ENCODE measurements around the gene COX17. TPM values are rescaled to one million over a fixed set of nuclear protein-coding genes. Genes with fewer than 3 reads are reported as not detected.
"Not testable (repeated sequence)": the region's sequence is repeated elsewhere in the genome, so short reads cannot be mapped to it uniquely, and the experiment has no call there.

The COX17 gene
- polyA plus RNA-seq, 12 donors: 48.1 to 88.7 (median 68.1) TPM; not detected in 1

DNA sequence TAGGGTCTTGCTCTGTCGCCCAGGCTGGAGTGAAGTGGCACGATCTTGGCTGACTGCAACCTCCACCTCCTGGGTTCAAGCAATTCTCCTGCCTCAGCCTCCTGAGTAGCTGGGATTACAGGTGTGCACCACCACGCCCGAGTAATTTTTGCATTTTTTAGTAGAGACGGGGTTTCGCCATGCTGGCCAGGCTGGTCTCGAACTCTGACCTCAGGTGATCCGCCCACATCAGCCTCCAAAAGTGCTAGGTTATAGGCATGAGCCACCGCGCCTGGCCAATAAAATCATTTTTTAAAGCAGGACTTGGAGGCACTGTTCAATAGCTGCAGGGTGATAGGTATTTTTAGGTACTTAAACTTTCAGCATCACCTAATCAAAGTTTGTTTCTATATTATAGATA is 1.0 kb upstream of the COX17 start:
- not testable (repeated sequence) for DNase-seq

DNA sequence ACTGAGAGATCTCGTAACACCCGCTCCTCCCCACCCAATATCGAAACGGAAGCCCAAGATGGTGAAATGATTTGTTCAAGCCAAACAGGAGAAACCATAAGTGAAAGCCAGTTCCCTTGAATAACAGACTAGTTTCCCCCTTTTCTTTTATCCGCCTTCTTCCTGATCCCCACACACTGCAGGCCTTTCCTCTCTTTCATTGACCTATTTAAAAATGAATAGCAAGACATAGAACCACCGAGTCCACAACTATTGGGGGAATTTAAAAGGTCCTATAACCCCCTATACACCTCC is 382 bp upstream of the COX17 start:
- no peak for DNase-seq

DNA sequence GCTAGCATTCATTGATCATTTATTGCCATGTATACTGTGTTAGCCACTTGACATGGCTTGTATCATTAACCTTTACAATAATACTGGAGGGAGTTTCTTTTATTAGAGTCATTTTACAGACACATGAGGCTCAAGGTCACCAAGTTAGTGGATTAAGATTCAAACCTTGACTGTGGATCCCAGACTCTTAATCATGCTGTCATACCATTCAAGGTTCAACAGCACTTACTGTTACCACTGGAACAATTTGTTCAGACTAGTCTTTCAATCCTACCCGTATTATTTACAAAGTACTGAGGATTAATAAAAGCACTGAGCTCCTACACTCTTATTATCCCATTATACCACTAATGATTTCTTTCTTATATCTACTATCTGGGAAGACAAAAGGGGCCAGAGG is 1.2 kb downstream of the COX17 start:
- no peak for DNase-seq

DNA sequence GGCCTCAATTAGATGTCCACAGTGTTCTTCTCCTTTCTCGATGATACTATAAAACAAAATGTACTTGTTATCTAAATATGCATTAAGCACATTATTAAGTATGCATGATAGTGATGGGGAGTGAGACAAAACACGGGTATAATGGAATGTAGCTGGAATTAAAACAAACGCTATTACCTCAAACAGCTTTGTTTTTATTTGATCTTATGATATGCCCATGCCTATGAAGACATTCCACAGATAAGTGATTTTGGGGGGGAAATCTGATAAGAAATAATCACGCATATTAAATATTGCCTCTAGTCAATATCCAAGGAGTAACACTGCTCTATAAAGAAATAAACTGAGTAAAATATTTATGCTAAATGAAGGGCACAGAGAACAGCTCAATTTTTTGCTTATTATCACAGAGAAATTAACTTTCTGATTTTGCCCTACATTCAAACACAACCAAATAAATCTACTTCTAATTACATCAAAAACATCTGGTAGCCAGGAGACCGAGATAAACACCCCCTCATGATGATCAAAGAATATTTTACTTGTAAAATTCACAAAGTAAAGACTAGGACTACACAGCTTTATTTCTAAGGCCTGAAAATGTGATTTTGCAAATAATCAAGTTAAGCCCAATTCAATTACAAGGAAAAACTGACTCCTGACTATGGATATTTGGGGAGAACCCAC is 1.9 kb downstream of the COX17 start:
- DNase-seq: no peak

DNA sequence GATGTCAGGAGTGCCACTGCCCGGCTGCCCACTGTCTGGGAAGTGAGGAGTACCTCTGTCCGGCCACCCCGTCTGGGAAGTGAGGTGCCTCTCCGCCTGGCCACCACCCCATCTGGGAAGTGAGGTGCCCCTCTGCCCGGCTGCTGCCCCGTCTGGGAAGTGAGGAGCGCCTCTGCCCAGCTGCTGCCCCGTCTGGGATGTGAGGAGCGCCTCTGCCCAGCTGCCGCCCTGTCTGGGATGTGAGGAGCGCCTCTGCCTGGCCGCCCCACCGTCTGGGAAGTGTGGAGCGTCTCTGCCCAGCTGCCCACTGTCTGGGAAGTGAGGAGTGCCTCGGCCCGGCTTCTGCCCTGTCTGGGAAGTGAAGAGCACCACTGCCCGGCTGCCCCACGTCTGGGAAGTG is 3.3 kb downstream of the COX17 start:
- no peak for DNase-seq

DNA sequence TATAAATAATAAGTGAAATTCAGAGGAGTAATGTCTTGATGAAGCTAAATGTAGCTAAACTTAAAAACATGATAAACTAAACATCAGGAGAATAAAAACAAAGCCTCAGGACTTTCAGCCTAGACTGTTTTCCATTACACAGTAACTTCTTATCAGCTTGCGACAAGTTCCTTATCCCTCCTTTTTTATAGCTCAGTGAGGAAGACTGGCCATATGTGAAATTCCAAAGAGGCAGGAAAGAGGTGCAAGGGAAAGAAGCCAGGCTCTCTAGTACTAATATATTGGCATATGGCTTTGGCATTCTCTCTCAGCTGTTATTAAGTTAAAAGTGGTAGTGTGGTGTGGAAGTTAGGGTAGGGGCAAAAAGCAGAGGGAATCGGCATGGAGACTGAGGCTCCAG is 4.4 kb downstream of the COX17 start:
- no peak for DNase-seq

DNA sequence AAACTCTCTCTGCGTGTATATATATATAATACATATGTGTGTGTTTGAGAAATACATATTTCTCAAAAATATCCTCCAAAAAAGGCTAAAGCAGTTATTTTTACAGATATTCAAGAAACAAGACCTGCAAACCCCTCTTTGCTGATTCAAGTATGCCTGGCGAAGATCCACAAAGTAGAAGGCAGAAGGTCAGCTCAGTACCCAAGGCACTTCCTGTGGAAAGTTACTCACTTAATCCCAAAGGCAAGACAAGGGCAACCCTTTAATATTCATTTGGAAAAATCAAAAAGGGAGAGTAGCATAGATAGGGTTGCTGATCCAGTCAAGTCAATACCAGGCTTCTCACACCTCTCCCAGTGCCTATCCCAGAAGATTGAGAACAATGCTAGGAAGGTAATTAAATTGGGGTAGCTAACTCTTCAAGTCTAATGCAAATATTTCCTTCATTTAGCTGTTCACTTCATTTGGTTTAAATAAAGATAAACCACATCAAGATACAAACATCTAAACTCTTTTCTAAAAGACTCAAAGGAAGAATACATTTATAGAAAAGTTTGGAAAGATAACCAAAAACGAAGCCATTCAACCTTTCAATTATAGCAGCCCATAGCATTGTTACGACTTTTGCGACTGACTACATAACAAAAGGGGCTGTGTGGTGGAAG is 7.2 kb downstream of the COX17 start:
- DNase-seq: no peak

DNA sequence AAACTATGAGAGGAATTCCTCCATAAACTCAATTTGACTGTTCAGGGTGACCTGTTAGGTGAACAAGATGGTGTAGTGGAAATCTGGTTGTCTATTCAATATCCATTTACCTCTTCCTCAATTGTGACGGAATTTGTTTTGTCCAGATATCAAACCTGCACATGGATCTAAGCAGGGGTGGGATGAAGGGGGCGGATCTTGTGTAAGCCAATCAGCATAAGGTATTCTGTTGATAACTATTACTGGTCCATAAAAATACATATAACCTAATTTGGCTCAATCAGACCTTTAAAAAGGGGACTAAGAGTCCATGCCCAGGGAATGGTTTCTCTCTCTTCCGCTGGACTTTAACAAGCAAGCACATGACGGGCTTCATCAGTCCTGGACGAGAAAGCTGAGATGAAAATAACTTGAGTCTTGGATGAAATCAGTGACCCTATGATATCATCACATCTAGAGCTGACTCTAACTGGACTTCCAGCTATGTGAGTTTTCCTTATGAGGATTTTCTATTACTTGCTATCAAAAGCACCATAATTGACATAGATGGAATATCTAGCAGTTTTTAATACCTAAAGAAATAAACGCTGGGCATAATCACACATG is 11.1 kb downstream of the COX17 start:
- no peak for DNase-seq

DNA sequence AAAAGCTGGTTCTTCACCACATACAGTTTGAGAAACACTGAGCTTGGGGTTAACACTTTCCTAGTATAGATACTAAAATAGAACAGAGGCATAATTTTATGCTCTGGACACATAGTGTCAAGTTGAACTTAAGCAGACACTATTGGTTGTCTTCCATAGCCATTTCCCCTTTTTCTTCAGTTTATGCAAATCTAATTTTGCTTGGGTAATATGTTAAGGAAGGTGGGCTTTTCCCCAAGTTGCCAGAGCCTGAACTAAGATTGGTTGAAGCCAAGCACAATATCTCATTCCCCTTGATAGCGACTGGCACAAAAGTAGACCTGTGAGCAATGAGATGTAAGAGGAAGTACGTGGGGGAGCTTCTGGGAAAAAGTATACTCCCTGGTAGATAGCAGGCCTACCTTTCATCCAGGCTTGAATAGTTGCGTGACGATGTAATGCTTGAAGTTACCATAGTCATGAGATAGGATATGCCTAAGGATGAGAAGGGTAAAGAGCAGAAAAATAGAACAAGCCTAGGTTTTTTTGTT is 12.3 kb downstream of the COX17 start:
- DNase-seq: no peak

DNA sequence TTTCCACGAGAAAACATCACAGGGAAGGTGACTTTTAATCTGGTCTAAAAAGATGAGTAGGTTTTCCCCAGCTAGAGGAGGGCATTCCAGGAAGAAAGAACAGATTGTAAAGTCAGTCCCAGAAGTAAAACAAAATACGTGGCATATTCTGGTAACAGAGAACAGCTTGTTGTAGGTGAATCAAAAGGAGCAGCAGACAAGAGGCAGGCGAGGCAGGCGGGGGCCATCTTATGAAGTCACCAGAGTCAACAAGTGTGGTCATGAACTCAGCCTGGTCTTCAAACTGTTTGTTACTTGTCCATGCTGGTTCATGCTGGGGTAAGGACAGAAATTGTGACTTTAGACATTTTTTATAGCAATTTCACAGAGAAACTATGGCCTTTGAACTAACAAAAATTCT is 12.8 kb downstream of the COX17 start:
- DNase-seq: no peak

DNA sequence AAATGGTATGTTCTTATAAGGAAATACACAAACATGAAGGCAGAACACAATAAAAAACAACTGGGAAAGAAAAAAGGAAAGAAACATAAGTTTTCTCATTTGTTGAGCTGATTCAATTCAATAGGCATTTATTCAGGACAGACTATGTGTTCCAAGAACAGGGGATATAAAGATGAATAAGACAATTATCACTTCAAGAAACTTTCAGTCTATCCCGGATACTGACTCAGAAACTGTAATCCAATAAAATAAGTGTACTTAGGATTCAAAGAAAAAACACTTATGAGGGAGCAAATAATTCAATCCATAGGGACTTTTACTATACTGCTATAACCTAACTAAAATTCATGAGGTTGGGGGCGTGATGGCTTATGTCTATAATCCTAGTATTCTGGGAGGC is 13.3 kb downstream of the COX17 start:
- DNase-seq: no peak

DNA sequence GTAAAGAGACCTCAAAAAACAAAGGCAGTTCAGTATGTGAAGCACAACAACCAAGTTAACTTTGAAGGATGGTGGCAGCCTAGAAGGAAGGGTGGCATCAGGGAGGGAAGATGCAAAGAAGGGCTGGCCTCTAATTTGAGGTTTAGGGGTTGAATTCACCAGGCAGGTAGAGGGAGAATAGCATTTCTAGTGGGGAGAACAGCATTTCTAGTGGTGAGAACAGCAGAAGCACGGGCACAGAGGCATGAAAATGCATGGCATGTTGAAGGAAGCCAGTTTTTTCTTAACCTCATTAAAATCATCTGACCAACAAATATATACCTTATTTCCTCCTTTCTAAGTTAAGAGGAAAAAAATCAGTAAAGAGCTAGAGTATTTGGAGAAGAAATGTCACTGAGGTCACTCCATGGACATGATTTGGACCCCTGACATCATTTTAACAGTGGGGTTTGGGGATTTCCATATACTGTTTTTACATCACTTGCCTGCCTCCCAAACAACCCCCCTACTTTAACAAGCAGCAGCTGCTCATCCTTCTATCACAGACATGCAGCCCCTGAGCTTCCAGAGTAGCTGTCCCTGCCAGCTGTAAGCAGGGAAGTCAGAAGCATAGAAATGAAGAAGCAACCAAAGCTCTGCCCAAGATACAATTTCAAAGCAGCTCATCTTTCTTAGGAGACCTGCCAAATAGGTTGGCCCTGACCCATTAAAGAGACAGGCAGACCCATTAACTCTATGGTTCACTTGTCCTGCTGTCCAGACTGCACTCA is 14.4 kb downstream of the COX17 start:
- peak; percentile 37 for DNase-seq

DNA sequence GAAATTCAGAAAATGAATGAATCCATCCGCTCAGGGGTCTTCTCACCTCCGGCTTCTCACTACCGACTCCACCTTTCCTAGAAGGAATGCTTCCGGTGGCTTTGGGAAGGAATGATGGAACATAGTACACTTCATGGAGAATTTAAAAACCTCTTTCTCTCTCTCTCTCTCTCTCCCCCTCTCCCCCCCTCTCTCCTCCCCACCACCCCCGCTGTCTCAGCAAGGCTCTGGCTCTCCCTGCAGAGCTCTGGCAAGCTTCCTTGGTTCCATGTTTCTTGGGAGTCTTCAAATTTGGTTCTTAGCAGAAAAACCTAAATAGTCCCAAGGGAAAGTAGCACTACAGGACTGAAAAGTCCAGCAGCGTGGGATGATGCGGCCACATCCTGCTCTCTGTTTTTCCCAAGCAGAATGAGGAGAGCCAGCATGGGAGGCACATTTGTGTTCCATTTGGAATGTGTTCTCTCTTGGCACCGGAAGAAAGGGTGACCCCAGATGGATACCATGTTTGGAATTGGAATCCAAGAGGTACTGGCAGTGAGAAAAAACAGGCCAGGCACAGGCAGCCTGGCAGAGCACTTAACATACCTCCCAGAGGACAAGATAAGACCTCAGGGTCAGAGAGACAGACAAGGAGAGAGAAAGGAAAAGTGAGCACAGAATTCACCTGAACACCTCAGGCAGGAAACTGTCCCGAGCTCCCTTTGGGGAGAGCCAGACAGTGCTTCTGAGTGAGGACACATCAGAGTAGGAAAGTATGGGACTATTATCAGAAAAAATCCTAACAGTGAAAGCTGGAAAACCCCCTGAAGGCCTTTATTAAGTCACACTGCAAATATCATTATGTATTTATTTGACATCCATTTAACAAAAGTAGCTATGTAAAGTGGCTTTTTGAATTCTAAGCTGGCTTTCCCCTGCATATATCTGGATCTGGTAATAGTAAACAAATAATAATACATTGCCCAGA is 16.4 kb downstream of the COX17 start, which contains the start of gene POPDC2:
POPDC2 (minus strand) TSS at position 116 of the 967 bp plus-strand sequence. CDS start 166 bp downstream, outside the sequence.
- DNase-seq: no peak

DNA sequence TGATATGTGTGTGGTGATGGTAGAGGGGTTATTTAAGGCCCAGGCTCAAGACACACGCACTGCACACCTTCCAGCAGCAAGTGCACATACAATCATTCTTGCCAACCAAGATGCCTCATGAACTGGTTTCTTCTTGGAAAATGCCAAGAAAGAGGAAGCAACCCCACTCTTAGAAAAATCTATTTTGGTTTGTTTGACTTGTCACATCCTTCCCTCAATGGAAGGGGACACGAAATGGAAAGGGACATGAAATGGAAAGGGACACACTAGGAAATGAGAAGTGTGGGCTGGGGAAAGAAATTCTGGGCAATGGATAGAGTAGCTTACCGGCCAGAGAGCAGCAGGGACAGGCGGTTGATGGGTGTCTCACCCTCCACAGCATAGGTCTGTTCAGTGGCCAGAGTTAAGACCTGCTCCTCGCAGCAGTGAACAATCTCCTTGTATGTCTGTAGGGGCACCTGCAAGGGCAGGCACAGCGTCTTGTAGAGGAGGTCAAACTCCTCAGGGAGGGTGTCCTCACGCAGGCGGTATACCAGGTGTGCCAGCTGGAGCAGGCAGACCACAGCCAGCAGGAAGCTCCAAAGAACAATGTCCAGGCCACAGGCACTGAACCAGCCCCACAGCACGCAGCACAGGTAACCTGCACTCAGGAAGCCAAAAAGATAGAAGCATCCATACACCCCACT is 17.5 kb downstream of the COX17 start:
- DNase-seq: no peak

DNA sequence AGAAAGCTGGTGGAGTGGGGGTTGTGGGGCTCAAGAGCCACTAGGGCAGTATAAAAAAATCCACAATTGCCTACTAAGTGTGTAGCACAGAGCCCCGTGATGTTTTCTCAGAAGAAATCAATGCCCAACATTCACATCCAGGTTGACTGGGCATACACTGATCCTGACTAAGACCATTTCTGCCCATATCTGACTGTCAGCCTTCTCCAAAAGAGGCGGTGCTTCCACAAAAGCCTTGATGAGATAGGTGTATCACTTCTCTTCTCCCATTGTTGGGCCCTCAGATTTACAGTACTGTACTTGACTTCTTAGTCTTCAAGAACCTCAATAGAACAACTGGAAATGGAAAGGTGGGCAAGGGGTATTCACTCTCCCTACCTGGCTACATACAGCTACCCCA is 18.2 kb downstream of the COX17 start:
- no peak for DNase-seq

DNA sequence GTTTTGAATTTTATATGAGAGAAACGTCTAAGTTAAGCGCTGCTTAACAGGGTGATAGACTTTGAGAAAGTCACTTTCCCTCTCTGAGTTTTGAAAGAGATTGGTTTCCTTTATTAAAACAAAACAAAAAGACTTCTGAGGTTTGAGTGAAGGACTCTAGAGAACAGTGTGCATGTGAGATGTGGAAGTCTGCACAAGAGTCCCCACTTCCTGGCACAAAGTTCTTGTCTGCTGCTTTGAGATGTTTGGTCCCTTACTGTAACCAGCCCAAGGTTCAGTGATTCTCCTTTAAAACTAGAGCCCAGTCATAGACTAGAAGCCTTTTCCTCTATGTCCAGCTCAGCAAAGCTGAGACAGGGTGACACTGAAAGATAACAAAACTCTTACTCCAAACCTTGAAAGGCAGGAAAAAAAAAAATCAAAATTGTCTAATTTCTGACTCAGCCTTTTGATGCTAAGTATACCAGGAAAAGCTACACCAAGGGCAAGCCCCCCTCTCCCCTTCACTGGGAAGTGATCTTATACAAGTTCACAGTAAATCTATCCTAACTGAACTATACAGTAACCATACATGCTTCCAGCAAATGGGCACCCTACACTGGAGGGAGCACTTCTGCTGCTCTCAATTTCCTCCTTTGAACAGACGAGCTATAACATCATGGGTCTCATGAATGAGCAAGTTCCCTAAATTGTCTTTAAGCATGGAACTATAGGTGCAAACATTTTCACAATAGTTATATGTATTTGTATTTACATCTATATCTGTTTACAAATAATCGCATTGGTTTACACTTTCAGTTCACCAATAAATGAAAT is 19.1 kb downstream of the COX17 start:
- no peak for DNase-seq

DNA sequence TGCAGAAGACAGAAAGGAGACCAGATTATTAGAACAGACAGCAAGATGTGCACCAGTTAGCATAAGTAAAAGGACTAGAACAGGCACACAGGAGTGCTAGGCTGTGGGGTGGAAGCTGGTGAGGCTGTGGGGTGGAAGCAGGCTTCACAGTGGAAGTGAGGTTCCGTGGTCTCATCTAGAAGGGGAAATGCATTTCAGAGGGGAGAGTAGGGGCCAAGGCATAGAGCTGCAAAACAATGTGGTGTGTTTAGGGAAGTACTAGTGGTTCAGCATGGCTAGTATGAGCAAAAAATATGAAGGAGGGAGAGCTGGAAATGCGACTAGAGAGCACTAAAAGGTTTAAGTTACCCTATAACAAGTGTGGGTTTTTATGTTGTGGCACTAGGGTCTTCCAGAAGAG is 23.3 kb downstream of the COX17 start:
- DNase-seq: no peak

DNA sequence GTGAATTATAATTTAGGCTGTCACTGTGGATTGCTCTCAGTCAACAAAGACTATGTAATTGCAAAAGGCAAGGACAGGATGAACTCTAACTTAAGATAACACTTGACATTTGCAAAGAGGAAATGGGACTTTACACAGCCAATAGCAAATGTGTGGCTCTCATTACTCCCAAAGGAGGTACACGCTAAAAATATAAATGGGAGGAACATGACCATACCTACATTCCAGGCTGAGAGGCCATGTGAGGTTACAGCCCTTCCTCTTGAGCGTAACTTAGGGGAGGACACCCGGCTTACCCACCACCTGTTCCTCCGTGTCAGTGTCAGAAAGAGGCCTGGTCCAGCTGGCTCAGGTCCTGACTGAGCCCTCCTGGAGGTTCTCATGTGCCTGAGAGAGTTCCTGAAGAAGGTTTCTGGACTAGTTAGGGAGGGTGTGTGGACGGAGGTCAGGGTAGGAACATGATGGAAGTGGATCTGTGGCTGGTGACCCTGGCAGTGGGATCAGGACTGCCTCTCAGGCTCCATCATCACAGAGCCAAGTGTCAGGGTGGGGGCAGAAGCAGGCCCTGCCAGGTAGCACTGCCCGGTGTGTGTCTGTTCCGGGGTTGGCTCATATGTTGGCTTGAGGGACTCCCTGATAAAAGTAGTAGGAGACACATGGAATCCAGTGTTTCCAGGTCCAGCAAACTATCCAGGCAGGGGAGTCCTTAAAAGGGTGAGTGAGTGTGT is 24.7 kb downstream of the COX17 start:
- no peak for DNase-seq

DNA sequence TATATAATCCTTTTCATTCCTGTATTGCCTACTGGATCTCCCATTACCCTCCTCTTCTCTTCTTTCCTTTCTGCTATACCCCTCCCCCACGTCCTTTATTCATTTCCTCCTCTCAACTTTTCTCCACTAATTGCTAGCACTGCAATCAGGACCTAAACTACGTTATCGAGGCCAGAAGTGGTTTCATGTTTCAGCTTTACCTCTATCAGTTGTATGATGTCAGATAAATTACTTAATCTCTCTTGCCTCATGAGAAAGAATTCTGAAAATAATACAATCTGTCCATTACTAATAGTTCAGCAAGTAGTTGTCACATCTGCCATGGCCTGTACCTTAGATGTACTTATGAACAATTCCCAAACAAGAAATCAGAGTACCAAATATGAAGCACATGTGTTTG is 27.4 kb downstream of the COX17 start:
- DNase-seq: no peak

Measured in muscle of arm (tissue), 12 donors.